Neuron (in vitro differentiated cells): Measurements from ENCODE around the gene FAM222A.

Experiments
- H2AFZ ChIP-seq: one replicate; pipeline ENCODE4 v1.6.1; 2013; ENCODE audit warnings: low read depth, mild to moderate bottlenecking, inconsistent platforms, low read length, moderate library complexity
- H3K27me3 ChIP-seq: one replicate; pipeline ENCODE4 v1.6.1; 2013; ENCODE audit warnings: low read length; ENCODE audit not compliant: insufficient read depth
- H3K36me3 ChIP-seq: one replicate; pipeline ENCODE4 v1.6.1; 2013; ENCODE audit warnings: low read length; ENCODE audit not compliant: insufficient read depth
- H3K4me1 ChIP-seq: one replicate; pipeline ENCODE4 v1.6.1; 2013; ENCODE audit warnings: low read length; ENCODE audit not compliant: insufficient read depth
- H3K4me3 ChIP-seq: 2 replicates; pipeline ENCODE4 v1.5.1; 2013; ENCODE audit warnings: mild to moderate bottlenecking, low read length, moderate library complexity
- H3K9me3 ChIP-seq: one replicate; pipeline ENCODE4 v1.6.1; 2013; ENCODE audit warnings: low read length

Gene FAM222A

GRCh38 chr12:109735825-109736551 lies 22.4 kb downstream of the FAM222A start:
- Histone ChIP-seq H3K4me1 (peaks cover 62% of the 10 kb centered on the region), H3K9me3 (no peaks in the 10 kb centered on the region), H3K4me3 (no peak overlapping the region), H3K27me3 (no peaks in the 10 kb centered on the region), H2AFZ (no peak overlapping the region), H3K36me3 (no peaks in the 10 kb centered on the region)

GRCh38 chr12:109736552-109737108 lies 23.0 kb downstream of the FAM222A start:
- Histone ChIP-seq H2AFZ (no peak overlapping the region), H3K27me3 (no peaks in the 10 kb centered on the region), H3K9me3 (no peaks in the 10 kb centered on the region), H3K36me3 (no peaks in the 10 kb centered on the region), H3K4me1 (peaks cover 61% of the 10 kb centered on the region), H3K4me3 (no peak overlapping the region)

- Histone ChIP-seq H2AFZ (no peak overlapping the region), H3K4me1 (peaks cover 60% of the 10 kb centered on the region), H3K4me3 (no peak overlapping the region), H3K27me3 (no peaks in the 10 kb centered on the region), H3K9me3 (no peaks in the 10 kb centered on the region), H3K36me3 (no peaks in the 10 kb centered on the region)
Measured at GRCh38 chr12:109737126-109737525, 23.5 kb downstream of the FAM222A start.

GRCh38 chr12:109737631-109738030 lies 24.0 kb downstream of the FAM222A start:
- Histone ChIP-seq H3K9me3 (no peaks in the 10 kb centered on the region), H3K27me3 (no peaks in the 10 kb centered on the region), H3K4me3 (no peak overlapping the region), H2AFZ (no peak overlapping the region), H3K36me3 (no peaks in the 10 kb centered on the region), H3K4me1 (peaks cover 60% of the 10 kb centered on the region)

- H2AFZ ChIP-seq = no peak overlapping the region
- peaks cover 62% of the 10 kb centered on the region for H3K4me1 ChIP-seq
- no peak overlapping the region for H3K4me3 ChIP-seq
- H3K27me3 ChIP-seq = no peaks in the 10 kb centered on the region
- H3K9me3 ChIP-seq = no peaks in the 10 kb centered on the region
- no peaks in the 10 kb centered on the region for H3K36me3 ChIP-seq
Measured at GRCh38 chr12:109738209-109738608, 24.6 kb downstream of the FAM222A start.

GRCh38 chr12:109738878-109739665 lies 25.4 kb downstream of the FAM222A start:
- Histone ChIP-seq H3K4me3 (no peak overlapping the region), H3K4me1 (peaks cover 56% of the 10 kb centered on the region), H3K36me3 (no peaks in the 10 kb centered on the region), H3K27me3 (no peaks in the 10 kb centered on the region), H3K9me3 (no peaks in the 10 kb centered on the region), H2AFZ (no peak overlapping the region)

GRCh38 chr12:109739747-109740693 lies 26.4 kb downstream of the FAM222A start:
- H3K36me3 ChIP-seq = no peaks in the 10 kb centered on the region
- no peaks in the 10 kb centered on the region for H3K27me3 ChIP-seq
- H2AFZ ChIP-seq = no peak overlapping the region
- peaks cover 47% of the 10 kb centered on the region for H3K4me1 ChIP-seq
- H3K4me3 ChIP-seq = no peak overlapping the region
- H3K9me3 ChIP-seq = no peaks in the 10 kb centered on the region

GRCh38 chr12:109740694-109741245 lies 27.1 kb downstream of the FAM222A start:
- H3K4me3 ChIP-seq = no peak overlapping the region
- H2AFZ ChIP-seq = no peak overlapping the region
- H3K9me3 ChIP-seq = no peaks in the 10 kb centered on the region
- H3K4me1 ChIP-seq = peaks cover 41% of the 10 kb centered on the region
- no peaks in the 10 kb centered on the region for H3K27me3 ChIP-seq
- no peaks in the 10 kb centered on the region for H3K36me3 ChIP-seq

- Histone ChIP-seq H3K9me3 (no peaks in the 10 kb centered on the region), H3K4me3 (no peak overlapping the region), H3K27me3 (no peaks in the 10 kb centered on the region), H3K36me3 (no peaks in the 10 kb centered on the region), H2AFZ (no peak overlapping the region), H3K4me1 (peaks cover 34% of the 10 kb centered on the region)
Measured at GRCh38 chr12:109741286-109741969, 27.8 kb downstream of the FAM222A start.

GRCh38 chr12:109741970-109742703 lies 28.5 kb downstream of the FAM222A start:
- H3K4me1 ChIP-seq = peaks cover 27% of the 10 kb centered on the region
- no peaks in the 10 kb centered on the region for H3K36me3 ChIP-seq
- no peak overlapping the region for H3K4me3 ChIP-seq
- H3K27me3 ChIP-seq = no peaks in the 10 kb centered on the region
- no peak overlapping the region for H2AFZ ChIP-seq
- H3K9me3 ChIP-seq = no peaks in the 10 kb centered on the region

- Histone ChIP-seq H2AFZ (no peak overlapping the region), H3K36me3 (no peaks in the 10 kb centered on the region), H3K9me3 (no peaks in the 10 kb centered on the region), H3K4me1 (peaks cover 21% of the 10 kb centered on the region), H3K27me3 (no peaks in the 10 kb centered on the region), H3K4me3 (no peak overlapping the region)
Measured at GRCh38 chr12:109743076-109743910, 29.7 kb downstream of the FAM222A start.
